MM.1S (cell line): ENCODE measurements around the gene VDAC2.

ENCODE experiments used
- DNase-seq: peaks from one replicate; pipeline ENCODE4 v3.0.0-alpha.2; 2015
- H2AFZ ChIP-seq: fragments of 300-600 bp; sonication (generic); 2 replicates; pipeline ENCODE4 v1.6.0; 2016; ENCODE audit warnings: antibody characterized with exemption, low read length
- H3F3A ChIP-seq: fragments of 300-600 bp; sonication (generic); 2 replicates; pipeline ENCODE4 v1.6.1; 2016; ENCODE audit warnings: mild to moderate bottlenecking, antibody characterized with exemption, low read length, moderate library complexity, mixed read lengths; ENCODE audit not compliant: insufficient read depth
- H3K27ac ChIP-seq: fragments of 300-600 bp; sonication (generic); 2 replicates; pipeline ENCODE4 v1.5.1; 2016; ENCODE audit warnings: mild to moderate bottlenecking, low read length
- H3K27me3 ChIP-seq: fragments of 300-600 bp; sonication (generic); replicated peaks from 2 replicates; pipeline ENCODE4 v1.6.0; 2016; ENCODE audit warnings: low read length; ENCODE audit not compliant: insufficient read depth
- H3K36me3 ChIP-seq: fragments of 300-600 bp; sonication (generic); replicated peaks from 2 replicates; pipeline ENCODE4 v1.6.1; 2016; ENCODE audit warnings: mild to moderate bottlenecking, low read length, mixed read lengths; ENCODE audit not compliant: insufficient read depth
- H3K4me1 ChIP-seq: fragments of 300-600 bp; sonication (generic); 2 replicates; pipeline ENCODE4 v1.6.1; 2016; ENCODE audit warnings: low read length, mixed read lengths
- H3K4me2 ChIP-seq: fragments of 300-600 bp; sonication (generic); 2 replicates; pipeline ENCODE4 v1.6.0; 2016; ENCODE audit warnings: low read depth, low read length
- H3K4me3 ChIP-seq: fragments of 300-600 bp; sonication (generic); 2 replicates; pipeline ENCODE4 v1.5.1; 2016; ENCODE audit warnings: low read length, mixed read lengths
- H3K79me2 ChIP-seq: fragments of 300-600 bp; sonication (generic); 2 replicates; pipeline ENCODE4 v1.6.1; 2016; ENCODE audit warnings: mixed run types, low read length, mixed read lengths
- H3K9ac ChIP-seq: fragments of 300-600 bp; sonication (generic); 2 replicates; pipeline ENCODE4 v1.6.1; 2016; ENCODE audit warnings: low read length, mixed read lengths
- H3K9me2 ChIP-seq: fragments of 300-600 bp; sonication (generic); replicated peaks from 2 replicates; pipeline ENCODE4 v1.6.1; 2016; ENCODE audit warnings: mild to moderate bottlenecking, low read length, mixed read lengths; ENCODE audit not compliant: insufficient read depth
- H3K9me3 ChIP-seq: fragments of 300-600 bp; sonication (generic); replicated peaks from 2 replicates; pipeline ENCODE4 v1.6.1; 2016; ENCODE audit warnings: mild to moderate bottlenecking, low read length, mixed read lengths; ENCODE audit not compliant: insufficient read depth
- H4K20me1 ChIP-seq: fragments of 300-600 bp; sonication (generic); 2 replicates; pipeline ENCODE4 v1.6.1; 2016; ENCODE audit warnings: mild to moderate bottlenecking, low read length, moderate library complexity, mixed read lengths; ENCODE audit not compliant: insufficient read depth
- EZH2 ChIP-seq: fragments of 300-600 bp; sonication (generic); optimal IDR thresholded peaks from 2 replicates; pipeline ENCODE3; 2017; ENCODE audit warnings: low read depth, mild to moderate bottlenecking, antibody characterized with exemption, low read length, mixed read lengths
- EZH2phosphoT487 ChIP-seq: fragments of 300-600 bp; sonication (generic); IDR thresholded peaks from 2 replicates; pipeline ENCODE4 v1.6.1; 2018; ENCODE audit warnings: antibody characterized with exemption, low read length
- TF ChIP-seq, protein P1 (sequence below): fragments of 300-600 bp; sonication (generic); IDR thresholded peaks from 2 replicates; pipeline ENCODE4 v1.5.1; 2016; ENCODE audit warnings: antibody characterized with exemption, low read length, mixed read lengths

VDAC2 gene

DNA sequence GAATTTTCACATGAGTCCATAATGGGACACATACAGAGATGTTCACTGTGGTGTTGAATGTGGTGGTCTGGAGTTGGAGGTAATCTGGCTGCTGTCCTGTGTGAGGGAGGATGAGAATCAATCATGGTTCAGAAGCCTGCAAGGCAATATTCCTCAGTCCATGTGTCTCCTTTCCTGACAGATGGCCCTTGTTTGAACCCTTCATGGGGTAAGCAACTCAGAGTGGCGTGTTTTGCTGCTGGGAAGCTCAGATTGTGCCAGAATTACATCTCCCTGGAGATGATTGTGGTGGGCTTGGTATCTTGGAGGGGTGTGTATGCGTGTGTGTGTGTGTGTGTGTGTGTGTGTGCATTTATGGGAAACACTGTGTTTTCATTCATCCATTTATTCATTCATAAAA is 69.6 kb downstream of the VDAC2 start:
- no peaks in the 10 kb centered on the region for H4K20me1 ChIP-seq
- H3K4me2 ChIP-seq: no peak overlapping the region
- H3K4me3 ChIP-seq: no peak overlapping the region
- no peak for DNase-seq
- H3K9ac ChIP-seq: no peak overlapping the region
- H3K79me2 ChIP-seq: no peaks in the 10 kb centered on the region
- H3K9me3 ChIP-seq: no peaks in the 10 kb centered on the region
- H3K27ac ChIP-seq: no peak overlapping the region
- no peaks in the 10 kb centered on the region for H3K27me3 ChIP-seq
- H3K4me1 ChIP-seq: no peaks in the 10 kb centered on the region
- no peak overlapping the region for H2AFZ ChIP-seq
- H3K9me2 ChIP-seq: no peaks in the 10 kb centered on the region
- TF ChIP-seq EZH2phosphoT487 (no peak), EZH2 (no peak)
- TF ChIP-seq, protein P1, sequence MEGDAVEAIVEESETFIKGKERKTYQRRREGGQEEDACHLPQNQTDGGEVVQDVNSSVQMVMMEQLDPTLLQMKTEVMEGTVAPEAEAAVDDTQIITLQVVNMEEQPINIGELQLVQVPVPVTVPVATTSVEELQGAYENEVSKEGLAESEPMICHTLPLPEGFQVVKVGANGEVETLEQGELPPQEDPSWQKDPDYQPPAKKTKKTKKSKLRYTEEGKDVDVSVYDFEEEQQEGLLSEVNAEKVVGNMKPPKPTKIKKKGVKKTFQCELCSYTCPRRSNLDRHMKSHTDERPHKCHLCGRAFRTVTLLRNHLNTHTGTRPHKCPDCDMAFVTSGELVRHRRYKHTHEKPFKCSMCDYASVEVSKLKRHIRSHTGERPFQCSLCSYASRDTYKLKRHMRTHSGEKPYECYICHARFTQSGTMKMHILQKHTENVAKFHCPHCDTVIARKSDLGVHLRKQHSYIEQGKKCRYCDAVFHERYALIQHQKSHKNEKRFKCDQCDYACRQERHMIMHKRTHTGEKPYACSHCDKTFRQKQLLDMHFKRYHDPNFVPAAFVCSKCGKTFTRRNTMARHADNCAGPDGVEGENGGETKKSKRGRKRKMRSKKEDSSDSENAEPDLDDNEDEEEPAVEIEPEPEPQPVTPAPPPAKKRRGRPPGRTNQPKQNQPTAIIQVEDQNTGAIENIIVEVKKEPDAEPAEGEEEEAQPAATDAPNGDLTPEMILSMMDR: no peak
- no peaks in the 10 kb centered on the region for H3F3A ChIP-seq
- H3K36me3 ChIP-seq: no peaks in the 10 kb centered on the region
